ENCODE results near the gene STARD3. TPM values are rescaled to one million over a fixed set of nuclear protein-coding genes. Genes with fewer than 3 reads are reported as not detected.
A peak's percentile ranks its signal among the peaks of the same experiment; 100 is the strongest.

STARD3 gene
- total RNA-seq, 4 donors from 2014 or later = 102 to 212 (median 145) TPM

GRCh38 chr17:39602533-39603303, 34.2 kb upstream of the STARD3 start:
- Histone ChIP-seq H3K4me3 (no peak overlapping the region), H3K27me3 (peaks cover 7 to 96% of the 10 kb centered on the region in 2 donors), H3K9me3 (peaks cover 0 to 4% (median 0%) of the 10 kb centered on the region in 4 donors), H3K4me1 (peaks cover 0 to 49% (median 24%) of the 10 kb centered on the region in 4 donors), H3K36me3 (no peaks in the 10 kb centered on the region), H3K27ac (no peak overlapping the region)
- TF ChIP-seq CTCF (IDR thresholded peaks at IDR 0.05) = no peak
- TF ChIP-seq POLR2A (IDR thresholded peaks at IDR 0.05) = no peak
- DNase-seq = no peak

- TF ChIP-seq POLR2A (IDR thresholded peaks at IDR 0.05) (no peak), CTCF (IDR thresholded peaks at IDR 0.05) (no peak)
- H3K27me3 ChIP-seq = peaks cover 9 to 96% of the 10 kb centered on the region in 2 donors
- H3K27ac ChIP-seq = no peak overlapping the region
- H3K4me3 ChIP-seq = no peak overlapping the region
- no peaks in the 10 kb centered on the region for H3K36me3 ChIP-seq
- no peak for DNase-seq
- H3K9me3 ChIP-seq = peaks cover 0 to 4% (median 0%) of the 10 kb centered on the region in 4 donors
- peaks cover 0 to 45% (median 24%) of the 10 kb centered on the region in 4 donors for H3K4me1 ChIP-seq
Measured at GRCh38 chr17:39603304-39604016, 33.5 kb upstream of the STARD3 start.

GRCh38 chr17:39604911-39605491, 31.9 kb upstream of the STARD3 start:
- peaks cover 9 to 87% of the 10 kb centered on the region in 2 donors for H3K27me3 ChIP-seq
- H3K9me3 ChIP-seq = no peaks in the 10 kb centered on the region
- DNase-seq = no peak
- TF ChIP-seq CTCF (IDR thresholded peaks at IDR 0.05) (no peak), POLR2A (IDR thresholded peaks at IDR 0.05) (no peak)
- H3K4me3 ChIP-seq = peak overlapping the region in 1 of 4 donors; percentile 22
- H3K27ac ChIP-seq = no peak overlapping the region
- no peaks in the 10 kb centered on the region for H3K36me3 ChIP-seq
- peaks cover 0 to 34% (median 24%) of the 10 kb centered on the region in 4 donors for H3K4me1 ChIP-seq

- DNase-seq = no peak
- H3K4me1 ChIP-seq = peaks cover 0 to 34% (median 24%) of the 10 kb centered on the region in 4 donors
- H3K9me3 ChIP-seq = no peaks in the 10 kb centered on the region
- H3K27ac ChIP-seq = no peak overlapping the region
- no peaks in the 10 kb centered on the region for H3K36me3 ChIP-seq
- no peak for TF ChIP-seq POLR2A (IDR thresholded peaks at IDR 0.05)
- TF ChIP-seq CTCF (IDR thresholded peaks at IDR 0.05) = no peak
- peak overlapping the region in 2 of 4 donors; percentile 14 to 22 for H3K4me3 ChIP-seq
- peaks cover 9 to 80% of the 10 kb centered on the region in 2 donors for H3K27me3 ChIP-seq
Measured at GRCh38 chr17:39605492-39606433, 31.2 kb upstream of the STARD3 start.

Data from Peyer's patch (tissue), 4 donors.